ENCODE data around the gene SMAD7. TPM values are rescaled to one million over a fixed set of nuclear protein-coding genes. Genes with fewer than 3 reads are reported as not detected.

SMAD7 gene
- total RNA-seq, 4 donors from 2014 or later = 41.2 to 76.0 (median 55.2) TPM

DNA sequence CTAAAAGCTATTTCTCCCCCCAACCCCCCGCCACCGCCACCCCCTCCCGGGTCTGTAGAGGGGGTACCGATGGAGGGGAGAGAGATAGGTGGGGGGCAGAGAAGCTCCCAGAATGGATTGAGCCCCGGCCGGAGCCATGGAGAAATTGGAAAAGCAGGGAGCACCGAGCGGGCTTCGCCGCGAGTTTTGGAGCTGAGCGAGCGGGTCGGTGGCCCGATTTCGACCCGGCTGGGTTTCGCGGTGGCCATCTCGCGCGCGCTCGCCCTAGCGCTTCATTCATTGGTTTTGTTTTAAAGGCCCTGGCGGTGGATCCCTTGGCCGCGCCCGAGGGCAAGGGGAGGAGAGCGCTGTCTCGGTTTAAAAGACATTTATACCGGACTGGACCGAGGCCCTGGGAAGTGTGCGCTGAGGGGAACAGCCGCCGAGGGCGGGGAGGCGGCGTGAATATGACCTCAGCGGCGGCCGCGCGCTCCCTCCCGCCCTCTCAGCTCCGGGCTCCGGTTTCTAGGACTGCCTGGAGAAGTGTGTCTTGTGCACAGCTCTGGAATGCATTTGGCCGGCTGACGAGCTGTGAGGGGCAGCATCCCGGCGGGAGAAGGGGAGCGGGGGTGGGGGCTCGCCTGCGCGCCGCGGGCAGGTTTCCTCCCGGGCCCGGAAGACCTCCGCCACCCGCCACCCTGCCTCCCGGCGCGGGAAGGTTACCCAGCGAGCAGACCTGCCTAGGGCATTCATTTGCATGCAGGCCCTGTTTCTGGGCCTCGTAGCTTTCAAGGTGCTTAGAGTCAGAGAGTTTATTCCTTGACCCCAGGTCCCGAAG, 1.7 kb upstream of the SMAD7 start:
- peak; percentile 68 for ATAC-seq

GRCh38 chr18:48951448-48952286, 902 bp upstream of the SMAD7 start:
- Histone ChIP-seq H3K36me3 (no peaks in the 10 kb centered on the region), H3K4me3 (peak overlapping the region; percentile 86 to 97), H3K4me1 (peaks cover 10 to 51% (median 24%) of the 10 kb centered on the region in 3 donors), H3K9me3 (no peaks in the 10 kb centered on the region), H3K27ac (peak overlapping the region; percentile 93 to 98 (median 94)), H3K27me3 (no peaks in the 10 kb centered on the region)
- TF ChIP-seq POLR2AphosphoS5 (IDR thresholded peaks at IDR 0.05) = peak; percentile 81
- peak in 3 of 4 experiments; percentile 49 to 54 (median 54) for TF ChIP-seq CTCF (IDR thresholded peaks at IDR 0.05)
- TF ChIP-seq POLR2A (IDR thresholded peaks at IDR 0.05) = peak; percentile 88 to 90
- TF ChIP-seq EP300 (IDR thresholded peaks at IDR 0.05) = no peak
- peak; percentile 63 for ATAC-seq
- WGBS, 2 donors (ENCODE audit: low coverage in 1 of 2) = 0% methylated on average over 3 of the region's 106 CpGs; no CpG with 5 or more reads in 1 of the 2 donors

More for the DNA sequence above, 1.7 kb upstream of the SMAD7 start:
- Histone ChIP-seq H3K27me3 (no peaks in the 10 kb centered on the region), H3K4me3 (peak overlapping the region; percentile 51 to 97), H3K27ac (peak overlapping the region; percentile 93 to 98 (median 94)), H3K4me1 (peaks cover 10 to 51% (median 27%) of the 10 kb centered on the region in 3 donors), H3K36me3 (no peaks in the 10 kb centered on the region), H3K9me3 (no peaks in the 10 kb centered on the region)
- TF ChIP-seq POLR2A (IDR thresholded peaks at IDR 0.05) (peak in 1 of 2 donors; percentile 48), EP300 (IDR thresholded peaks at IDR 0.05) (no peak), POLR2AphosphoS5 (IDR thresholded peaks at IDR 0.05) (peak; percentile 54), CTCF (IDR thresholded peaks at IDR 0.05) (peak in 2 of 4 experiments; percentile 17 to 22)
- 1% methylated on average over 13 of the region's 67 CpGs; no CpG with 5 or more reads in 1 of the 2 donors for WGBS, 2 donors (ENCODE audit: low coverage in 1 of 2)

DNA sequence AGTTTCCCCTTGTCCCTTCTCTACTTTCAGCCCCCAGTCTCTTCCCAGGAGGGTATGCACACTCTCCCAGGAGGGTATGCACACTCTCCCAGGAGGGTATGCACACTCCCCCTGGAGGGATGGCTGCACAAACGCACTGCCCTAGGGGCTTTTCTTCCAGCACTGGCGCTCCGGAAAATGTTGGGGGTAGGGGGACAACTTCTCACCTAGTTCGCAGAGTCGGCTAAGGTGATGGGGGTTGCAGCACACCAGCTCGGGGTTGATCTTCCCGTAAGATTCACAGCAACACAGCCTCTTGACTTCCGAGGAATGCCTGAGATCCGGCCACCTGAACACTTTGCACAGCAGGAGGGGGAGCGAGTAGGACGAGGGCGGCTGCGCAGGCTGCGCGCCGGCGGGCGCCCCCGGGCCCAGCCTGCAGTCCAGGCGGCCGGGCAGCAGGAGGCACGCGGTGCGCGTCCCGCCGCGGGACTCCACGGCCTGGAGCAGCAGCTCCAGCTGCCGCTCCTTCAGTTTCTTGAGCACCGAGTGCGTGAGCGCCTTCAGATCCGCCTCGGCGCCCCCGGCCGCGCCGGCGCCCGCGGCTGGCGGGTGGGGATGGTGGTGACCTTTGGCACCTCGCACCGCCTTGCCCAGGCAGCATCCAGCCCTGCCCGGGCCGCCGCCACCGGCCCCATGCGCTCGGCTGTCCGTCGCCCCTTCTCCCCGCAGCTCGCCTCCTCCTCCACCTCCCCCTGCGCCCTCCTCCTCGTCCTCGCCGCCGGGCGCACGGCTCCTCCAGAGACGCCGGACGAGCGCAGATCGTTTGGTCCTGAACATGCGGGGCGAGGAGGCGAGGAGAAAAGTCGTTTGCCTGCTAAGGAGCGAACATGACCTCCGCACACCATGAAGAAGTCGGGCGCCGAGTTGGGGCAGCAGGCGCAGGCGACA, 894 bp downstream of the SMAD7 start:
- Histone ChIP-seq H3K36me3 (peaks cover 0 to 8% of the 10 kb centered on the region in 2 donors), H3K4me3 (peak overlapping the region; percentile 86 to 97), H3K27me3 (no peaks in the 10 kb centered on the region), H3K9me3 (no peaks in the 10 kb centered on the region), H3K4me1 (peaks cover 7 to 51% (median 24%) of the 10 kb centered on the region in 3 donors), H3K27ac (peak overlapping the region; percentile 57 to 98 (median 94))
- peak; percentile 16 for ATAC-seq
- TF ChIP-seq POLR2A (IDR thresholded peaks at IDR 0.05) (peak in 1 of 2 donors; percentile 23), CTCF (IDR thresholded peaks at IDR 0.05) (peak in 3 of 4 experiments; percentile 60 to 70 (median 62)), POLR2AphosphoS5 (IDR thresholded peaks at IDR 0.05) (no peak), EP300 (IDR thresholded peaks at IDR 0.05) (no peak)
- 1% methylated on average over 9 of the region's 79 CpGs; no CpG with 5 or more reads in 1 of the 2 donors for WGBS, 2 donors (ENCODE audit: low coverage in 1 of 2)

- peaks cover 10 to 55% (median 30%) of the 10 kb centered on the region in 3 donors for H3K4me1 ChIP-seq
- H3K27ac ChIP-seq = peak overlapping the region; percentile 55 to 98 (median 94)
- peaks cover 0 to 8% of the 10 kb centered on the region in 2 donors for H3K36me3 ChIP-seq
- no peak for ATAC-seq
- no peaks in the 10 kb centered on the region for H3K27me3 ChIP-seq
- no peak for TF ChIP-seq POLR2AphosphoS5 (IDR thresholded peaks at IDR 0.05)
- TF ChIP-seq CTCF (IDR thresholded peaks at IDR 0.05) = no peak
- TF ChIP-seq EP300 (IDR thresholded peaks at IDR 0.05) = no peak
- no peak for TF ChIP-seq POLR2A (IDR thresholded peaks at IDR 0.05)
- 0 to 1% methylated on average over 13 to 22 of the region's 27 CpGs for WGBS, 2 donors (ENCODE audit: low coverage in 1 of 2)
- no peaks in the 10 kb centered on the region for H3K9me3 ChIP-seq
- peak overlapping the region; percentile 86 to 97 for H3K4me3 ChIP-seq
Observed at GRCh38 chr18:48949050-48949605, 1.6 kb downstream of the SMAD7 start.
